K562 (cell line): Measurements from ENCODE around the gene PLEKHH3. TPM values are rescaled to one million over a fixed set of nuclear protein-coding genes. Genes with fewer than 3 reads are reported as not detected.

Source experiments
- DPF2 ChIP-seq: fragments of 450-650 bp; IDR thresholded peaks from 2 replicates; pipeline ENCODE4 v1.6.1; 2016
- FOXJ2 ChIP-seq: fragments of 200-800 bp; sonication (Bioruptor generic); IDR thresholded peaks from 2 replicates; pipeline ENCODE4 v1.6.1; 2016; ENCODE audit warnings: missing genetic modification characterization, missing compliant biosample characterization
- FOXP1 ChIP-seq: sonication (generic); formaldehyde crosslinking; IDR thresholded peaks from 2 replicates; pipeline ENCODE4 v1.8.0; 2022; ENCODE audit warnings: mild to moderate bottlenecking, missing genetic modification reagents
- NCOA1 ChIP-seq: fragments of 450-650 bp; IDR thresholded peaks from 2 replicates; pipeline ENCODE4 v1.6.1; 2016; ENCODE audit warnings: low read depth
- POLR2G ChIP-seq: fragments of 200-400 bp; formaldehyde crosslinking; IDR thresholded peaks from 2 replicates; pipeline ENCODE4 v1.6.1; 2017; ENCODE audit warnings: low read depth, mild to moderate bottlenecking, antibody characterized with exemption, low read length, moderate library complexity
- POLR3A ChIP-seq: IDR thresholded peaks from 2 replicates; pipeline ENCODE4 v1.6.1; 2011; ENCODE audit warnings: borderline replicate concordance, mild to moderate bottlenecking, moderate library complexity; ENCODE audit not compliant: insufficient read length, insufficient read depth; ENCODE audit errors: extremely low read depth
- SMARCA5 ChIP-seq: fragments of 450-650 bp; IDR thresholded peaks from 2 replicates; pipeline ENCODE4 v1.6.1; 2016
- SP2 ChIP-seq: IDR thresholded peaks from 2 replicates; pipeline ENCODE4 v1.6.1; 2011; ENCODE audit warnings: mild to moderate bottlenecking, low read depth, low read length, moderate library complexity; ENCODE audit not compliant: poor library complexity, severe bottlenecking; ENCODE audit errors: extremely low read depth
- SRSF3 ChIP-seq: fragments of 200-400 bp; formaldehyde crosslinking; IDR thresholded peaks from 2 replicates; pipeline ENCODE4 v1.6.1; 2016; ENCODE audit warnings: mild to moderate bottlenecking, low read length, moderate library complexity; ENCODE audit not compliant: insufficient read depth
- THRB ChIP-seq: fragments of 450-650 bp; formaldehyde crosslinking; conservative IDR thresholded peaks from 2 replicates; pipeline ENCODE4 v1.4.0; 2022; ENCODE audit warnings: mild to moderate bottlenecking, missing genetic modification characterization
- ZBTB34 ChIP-seq: fragments of 250-450 bp; sonication (Bioruptor Pico); IDR thresholded peaks from 2 replicates; pipeline ENCODE4 v1.8.0; 2021; ENCODE audit warnings: mild to moderate bottlenecking, moderate library complexity
- ZFP1 ChIP-seq: fragments of 450-650 bp; formaldehyde crosslinking; IDR thresholded peaks from 2 replicates; pipeline ENCODE4 v1.4.0; 2020; ENCODE audit warnings: mild to moderate bottlenecking, mixed read lengths
- ZNF124 ChIP-seq: sonication (generic); formaldehyde crosslinking; IDR thresholded peaks from 2 replicates; pipeline ENCODE4 v1.8.1; 2022; ENCODE audit warnings: missing genetic modification reagents
- ZNF586 ChIP-seq: fragments of 450-650 bp; formaldehyde crosslinking; conservative IDR thresholded peaks from 2 replicates; pipeline ENCODE4 v1.4.0; 2020; ENCODE audit warnings: mild to moderate bottlenecking, moderate library complexity
- ZNF639 ChIP-seq, 2 experiments: fragments of 200-800 bp in 1 of 2; sonication (Bioruptor generic) in 1 of 2; sonication (generic) in 1 of 2; formaldehyde crosslinking in 1 of 2; IDR thresholded peaks in 1 of 2; conservative IDR thresholded peaks in 1 of 2; 2 replicates each; pipeline versions ENCODE4 v1.5.0 to v1.6.1; 2016 to 2020; ENCODE audit warnings: missing compliant biosample characterization in 1 of 2, missing genetic modification characterization in 1 of 2, missing genetic modification reagents in 1 of 2
- ZNF717 ChIP-seq: fragments of 250-450 bp; sonication (Bioruptor Pico); IDR thresholded peaks from 2 replicates; pipeline ENCODE4 v1.5.0; 2021
- polyA plus RNA-seq, 8 experiments: library from polyadenylated mRNA; depleted of rRNA in 4 of 8; stranded (reverse) in 5 of 8; unstranded in 3 of 8; fragments of >200 nt; fragmentation: Nextera tagmentation in 2 of 8; fragmentation: Illumina TruSeq in 1 of 8; extraction: Ambion mirVana in 2 of 8; extraction: Trizol in 1 of 8; gene quantifications; 2 replicates each; pipeline versions ENCODE4 v1.2.1 to v1.2.3, GENCODE V29; 2011 to 2014; ENCODE audit warnings: inconsistent platforms in 1 of 8, missing spikeins in 1 of 8
- total RNA-seq, 7 experiments: library from RNA; depleted of rRNA in 6 of 7; stranded (reverse); fragments of >200 nt in 6 of 7; fragmentation: Illumina TruSeq in 2 of 7; extraction: Trizol in 2 of 7; gene quantifications; 2 replicates each; pipeline versions ENCODE4 v1.2.1 to v1.2.3, GENCODE V29; 2011 to 2021; ENCODE audit warnings: low replicate concordance in 1 of 7
- TF ChIP-seq, protein P1 (sequence below): fragments of 450-650 bp; IDR thresholded peaks from 2 replicates; pipeline ENCODE4 v1.7.1; 2018; ENCODE audit warnings: mild to moderate bottlenecking, low read depth; ENCODE audit not compliant: partially characterized antibody
- TF ChIP-seq, protein P2 (sequence below): fragments of 250-450 bp; sonication (Bioruptor Pico); IDR thresholded peaks from 2 replicates; pipeline ENCODE4 v1.9.0; 2021; ENCODE audit warnings: mild to moderate bottlenecking, inconsistent platforms

The PLEKHH3 gene
- total and polyA plus RNA-seq, 9 of the 15 experiments (the other 6 are each of a cell fraction or from before 2014, with no cell fraction given): 0.58 to 34.5 (median 5.0) TPM

DNA sequence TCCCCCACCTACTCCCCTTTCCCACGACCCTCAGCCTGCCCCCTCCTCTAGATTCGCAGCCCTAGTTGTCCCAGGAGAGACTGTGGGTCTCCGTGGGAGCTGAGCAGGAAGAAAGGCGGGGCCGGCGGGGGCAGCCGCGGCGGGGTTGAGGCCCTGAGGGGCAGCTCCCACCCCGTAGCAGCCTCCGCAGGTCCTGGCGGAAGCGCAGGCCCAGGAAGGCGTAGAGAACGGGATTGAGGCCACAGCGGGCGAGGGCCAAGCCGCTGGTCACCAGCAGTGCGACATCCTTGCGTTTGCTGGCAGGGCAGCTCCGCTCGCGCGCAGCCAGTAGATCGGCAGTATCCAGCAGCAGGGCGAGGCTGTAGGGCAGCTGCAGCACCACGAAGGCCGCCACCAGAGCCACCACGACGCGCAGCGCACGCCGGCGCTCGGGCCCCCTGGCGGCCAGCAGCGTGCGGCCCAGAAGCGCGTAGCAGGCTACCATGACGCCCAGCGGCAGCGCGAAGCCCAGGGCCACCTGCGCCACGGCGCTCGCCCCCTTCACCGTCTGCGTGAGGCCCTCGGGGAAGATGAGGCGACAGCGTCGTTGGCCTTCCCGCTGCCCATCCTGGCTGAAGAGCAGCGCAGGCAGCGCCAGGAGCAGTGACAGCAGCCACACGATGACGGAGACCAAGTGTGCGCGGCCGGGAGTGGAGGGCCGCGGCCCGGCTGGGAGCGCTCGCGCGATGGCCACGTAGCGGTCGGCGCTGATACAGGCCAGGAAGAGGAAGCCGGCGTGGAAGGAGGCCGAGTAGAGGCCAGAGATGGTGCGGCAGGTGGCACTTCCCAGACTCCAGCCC is 2.9 kb upstream of the PLEKHH3 start (continued):
- TF ChIP-seq POLR2G (peak; percentile 83), ZBTB34 (CRISPR knock-in tag) (no peak), FOXJ2 (tag) (no peak), ZNF124 (CRISPR knock-in tag) (no peak), POLR3A (no peak), DPF2 (no peak), SMARCA5 (no peak), FOXP1 (CRISPR knock-in tag) (peak; percentile 87), NCOA1 (no peak), ZFP1 (CRISPR knock-in tag) (no peak), SRSF3 (no peak), SP2 (no peak), THRB (CRISPR knock-in tag) (no peak), ZNF586 (no peak), ZNF639 (CRISPR knock-in tag; conservative IDR thresholded peaks at IDR 0.05 in 1 of 2, IDR thresholded peaks at IDR 0.05 in 1 of 2) (0 out of 4 replicates have a peak, but pooled peaks of 1 of the 2 experiments have one; percentile 21), ZNF717 (no peak)
- TF ChIP-seq, protein P1, sequence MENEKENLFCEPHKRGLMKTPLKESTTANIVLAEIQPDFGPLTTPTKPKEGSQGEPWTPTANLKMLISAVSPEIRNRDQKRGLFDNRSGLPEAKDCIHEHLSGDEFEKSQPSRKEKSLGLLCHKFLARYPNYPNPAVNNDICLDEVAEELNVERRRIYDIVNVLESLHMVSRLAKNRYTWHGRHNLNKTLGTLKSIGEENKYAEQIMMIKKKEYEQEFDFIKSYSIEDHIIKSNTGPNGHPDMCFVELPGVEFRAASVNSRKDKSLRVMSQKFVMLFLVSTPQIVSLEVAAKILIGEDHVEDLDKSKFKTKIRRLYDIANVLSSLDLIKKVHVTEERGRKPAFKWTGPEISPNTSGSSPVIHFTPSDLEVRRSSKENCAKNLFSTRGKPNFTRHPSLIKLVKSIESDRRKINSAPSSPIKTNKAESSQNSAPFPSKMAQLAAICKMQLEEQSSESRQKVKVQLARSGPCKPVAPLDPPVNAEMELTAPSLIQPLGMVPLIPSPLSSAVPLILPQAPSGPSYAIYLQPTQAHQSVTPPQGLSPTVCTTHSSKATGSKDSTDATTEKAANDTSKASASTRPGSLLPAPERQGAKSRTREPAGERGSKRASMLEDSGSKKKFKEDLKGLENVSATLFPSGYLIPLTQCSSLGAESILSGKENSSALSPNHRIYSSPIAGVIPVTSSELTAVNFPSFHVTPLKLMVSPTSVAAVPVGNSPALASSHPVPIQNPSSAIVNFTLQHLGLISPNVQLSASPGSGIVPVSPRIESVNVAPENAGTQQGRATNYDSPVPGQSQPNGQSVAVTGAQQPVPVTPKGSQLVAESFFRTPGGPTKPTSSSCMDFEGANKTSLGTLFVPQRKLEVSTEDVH: no peak
- TF ChIP-seq, protein P2, sequence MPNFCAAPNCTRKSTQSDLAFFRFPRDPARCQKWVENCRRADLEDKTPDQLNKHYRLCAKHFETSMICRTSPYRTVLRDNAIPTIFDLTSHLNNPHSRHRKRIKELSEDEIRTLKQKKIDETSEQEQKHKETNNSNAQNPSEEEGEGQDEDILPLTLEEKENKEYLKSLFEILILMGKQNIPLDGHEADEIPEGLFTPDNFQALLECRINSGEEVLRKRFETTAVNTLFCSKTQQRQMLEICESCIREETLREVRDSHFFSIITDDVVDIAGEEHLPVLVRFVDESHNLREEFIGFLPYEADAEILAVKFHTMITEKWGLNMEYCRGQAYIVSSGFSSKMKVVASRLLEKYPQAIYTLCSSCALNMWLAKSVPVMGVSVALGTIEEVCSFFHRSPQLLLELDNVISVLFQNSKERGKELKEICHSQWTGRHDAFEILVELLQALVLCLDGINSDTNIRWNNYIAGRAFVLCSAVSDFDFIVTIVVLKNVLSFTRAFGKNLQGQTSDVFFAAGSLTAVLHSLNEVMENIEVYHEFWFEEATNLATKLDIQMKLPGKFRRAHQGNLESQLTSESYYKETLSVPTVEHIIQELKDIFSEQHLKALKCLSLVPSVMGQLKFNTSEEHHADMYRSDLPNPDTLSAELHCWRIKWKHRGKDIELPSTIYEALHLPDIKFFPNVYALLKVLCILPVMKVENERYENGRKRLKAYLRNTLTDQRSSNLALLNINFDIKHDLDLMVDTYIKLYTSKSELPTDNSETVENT (CRISPR knock-in tag): no peak; the same call in 1 of the 2 replicates
